Lung (tissue), 12 donors: ENCODE measurements around the gene RFX8. TPM values are rescaled to one million over a fixed set of nuclear protein-coding genes. Genes with fewer than 3 reads are reported as not detected.

Source experiments
- ATAC-seq: fragments of 200-7000 bp; cut with Tn5 transposase; one replicate; pipeline ENCODE4 v1.9.1; 2020; ENCODE audit warnings: moderate number of reproducible peaks; ENCODE audit not compliant: insufficient read depth, low FRiP score
- DNase-seq, 3 donors: peaks; one replicate each; pipeline ENCODE4 v3.0.0-alpha.2; 2013 to 2017
- H3K27ac ChIP-seq, 2 donors: one replicate each; pipeline ENCODE4 v1.5.1; 2013; ENCODE audit warnings: mild to moderate bottlenecking in 2 of 2, moderate library complexity in 2 of 2, control low read depth in 1 of 2, inconsistent platforms in 1 of 2, low read depth in 1 of 2, low read length in 1 of 2
- H3K27me3 ChIP-seq, 3 donors: one replicate each; pipeline ENCODE4 v1.5.1; 2013; ENCODE audit warnings: low read length in 2 of 3; ENCODE audit not compliant: control insufficient read depth in 3 of 3, insufficient read depth in 3 of 3
- H3K36me3 ChIP-seq, 4 donors: one replicate each; pipeline ENCODE4 v1.5.1; 2013; ENCODE audit warnings: low read length in 4 of 4, mild to moderate bottlenecking in 1 of 4, moderate library complexity in 1 of 4; ENCODE audit not compliant: control insufficient read depth in 4 of 4, insufficient read depth in 4 of 4
- H3K4me1 ChIP-seq, 5 donors: one replicate each; pipeline ENCODE4 v1.5.1; 2013; ENCODE audit warnings: low read length in 5 of 5, mild to moderate bottlenecking in 2 of 5, moderate library complexity in 1 of 5; ENCODE audit not compliant: control insufficient read depth in 5 of 5, insufficient read depth in 5 of 5
- H3K4me3 ChIP-seq: one replicate; pipeline ENCODE4 v1.5.1; 2013; ENCODE audit warnings: mild to moderate bottlenecking, control low read depth, moderate library complexity
- H3K9ac ChIP-seq, 2 donors: one replicate each; pipeline ENCODE4 v1.5.1; 2013; ENCODE audit warnings: low read length in 2 of 2, control low read depth in 1 of 2; ENCODE audit not compliant: insufficient read depth in 1 of 2
- H3K9me3 ChIP-seq, 4 donors: one replicate each; pipeline ENCODE4 v1.5.1; 2013; ENCODE audit warnings: low read length in 3 of 4, mild to moderate bottlenecking in 1 of 4, moderate library complexity in 1 of 4; ENCODE audit not compliant: control insufficient read depth in 4 of 4, insufficient read depth in 3 of 4
- WGBS, 2 donors: extraction: QIAGEN DNeasy Blood & Tissue Kit; methylation state at CpG; one replicate each; pipeline ENCODE4 v1.1.7; 2013; 5-methylcytosine and 5-hydroxymethylcytosine counted together
- polyA plus RNA-seq, 2 donors: library from polyadenylated mRNA; stranded (reverse); fragments of 200-250 nt; gene quantifications; one replicate each; pipeline ENCODE4 v1.2.1, GENCODE V29; 2013
- total RNA-seq, 2 donors: library from RNA; depleted of rRNA in 1 of 2; stranded (reverse); fragments of >200 nt in 1 of 2; gene quantifications; one replicate each; pipeline ENCODE4 v1.2.1, GENCODE V29; 2014 to 2021
- TF ChIP-seq, protein P1 (sequence below): IDR thresholded peaks from 2 replicates; pipeline ENCODE4 v1.5.1; 2012; ENCODE audit warnings: mild to moderate bottlenecking; ENCODE audit errors: control extremely low read depth, extremely low read depth
- donor health status: control.
- donor health status: control.
- donor health status: Bipolar disorder and iron deficiency.
- donor health status: healthy.
- donor health status: DM: yes; HTN: yes; CAD: no.

Gene RFX8
- total and polyA plus RNA-seq, 4 donors: 0.11 to 0.88 (median 0.36) TPM

DNA sequence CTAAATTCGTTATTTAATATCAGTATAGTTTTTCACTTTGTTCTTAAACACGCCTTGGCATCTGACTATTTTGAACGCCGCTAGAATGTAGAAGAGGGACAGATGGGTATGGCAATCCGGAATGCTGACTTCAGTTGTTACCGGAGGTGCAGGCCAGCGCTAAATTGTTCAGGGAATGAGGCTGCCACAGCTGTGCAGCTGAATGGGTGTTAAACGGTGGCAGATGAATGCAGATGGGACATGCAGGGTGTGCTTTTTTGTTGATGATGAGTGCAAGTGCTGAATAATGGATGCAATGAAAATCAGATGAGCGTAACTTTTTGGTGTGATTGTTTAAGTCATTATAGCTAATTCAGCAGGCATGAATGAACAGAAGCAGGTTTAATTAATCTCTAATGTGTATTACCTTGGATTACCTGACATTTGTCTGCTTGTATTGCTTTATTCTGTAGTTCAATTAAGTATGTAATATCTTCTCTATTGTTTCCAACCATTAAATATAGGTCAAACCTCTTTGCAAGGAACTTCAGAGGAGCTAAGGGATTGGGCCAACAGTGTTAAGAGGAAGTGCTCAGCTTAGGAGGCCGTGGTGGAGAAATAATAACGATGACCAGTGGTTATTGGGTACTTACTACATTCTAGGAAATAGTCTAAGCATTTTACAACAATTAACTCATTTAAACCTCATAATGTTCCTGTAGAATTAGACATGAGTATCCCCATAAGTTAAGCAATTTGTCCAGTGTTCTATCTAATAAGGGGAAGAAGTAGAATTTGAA, 75.7 kb downstream of the RFX8 start:
- no peak for ATAC-seq
- Histone ChIP-seq H3K4me1 (no peaks in the 10 kb centered on the region), H3K27me3 (peaks cover 0 to 17% (median 2%) of the 10 kb centered on the region in 3 donors), H3K4me3 (no peak overlapping the region), H3K9ac (no peak overlapping the region), H3K9me3 (peaks cover 0 to 2% (median 0%) of the 10 kb centered on the region in 4 donors), H3K27ac (no peak overlapping the region), H3K36me3 (no peaks in the 10 kb centered on the region)
- 79 to 85% methylated on average over 11 of the region's 11 CpGs for WGBS, 2 donors
- no peak for DNase-seq
- TF ChIP-seq, protein P1, sequence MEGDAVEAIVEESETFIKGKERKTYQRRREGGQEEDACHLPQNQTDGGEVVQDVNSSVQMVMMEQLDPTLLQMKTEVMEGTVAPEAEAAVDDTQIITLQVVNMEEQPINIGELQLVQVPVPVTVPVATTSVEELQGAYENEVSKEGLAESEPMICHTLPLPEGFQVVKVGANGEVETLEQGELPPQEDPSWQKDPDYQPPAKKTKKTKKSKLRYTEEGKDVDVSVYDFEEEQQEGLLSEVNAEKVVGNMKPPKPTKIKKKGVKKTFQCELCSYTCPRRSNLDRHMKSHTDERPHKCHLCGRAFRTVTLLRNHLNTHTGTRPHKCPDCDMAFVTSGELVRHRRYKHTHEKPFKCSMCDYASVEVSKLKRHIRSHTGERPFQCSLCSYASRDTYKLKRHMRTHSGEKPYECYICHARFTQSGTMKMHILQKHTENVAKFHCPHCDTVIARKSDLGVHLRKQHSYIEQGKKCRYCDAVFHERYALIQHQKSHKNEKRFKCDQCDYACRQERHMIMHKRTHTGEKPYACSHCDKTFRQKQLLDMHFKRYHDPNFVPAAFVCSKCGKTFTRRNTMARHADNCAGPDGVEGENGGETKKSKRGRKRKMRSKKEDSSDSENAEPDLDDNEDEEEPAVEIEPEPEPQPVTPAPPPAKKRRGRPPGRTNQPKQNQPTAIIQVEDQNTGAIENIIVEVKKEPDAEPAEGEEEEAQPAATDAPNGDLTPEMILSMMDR: no peak

DNA sequence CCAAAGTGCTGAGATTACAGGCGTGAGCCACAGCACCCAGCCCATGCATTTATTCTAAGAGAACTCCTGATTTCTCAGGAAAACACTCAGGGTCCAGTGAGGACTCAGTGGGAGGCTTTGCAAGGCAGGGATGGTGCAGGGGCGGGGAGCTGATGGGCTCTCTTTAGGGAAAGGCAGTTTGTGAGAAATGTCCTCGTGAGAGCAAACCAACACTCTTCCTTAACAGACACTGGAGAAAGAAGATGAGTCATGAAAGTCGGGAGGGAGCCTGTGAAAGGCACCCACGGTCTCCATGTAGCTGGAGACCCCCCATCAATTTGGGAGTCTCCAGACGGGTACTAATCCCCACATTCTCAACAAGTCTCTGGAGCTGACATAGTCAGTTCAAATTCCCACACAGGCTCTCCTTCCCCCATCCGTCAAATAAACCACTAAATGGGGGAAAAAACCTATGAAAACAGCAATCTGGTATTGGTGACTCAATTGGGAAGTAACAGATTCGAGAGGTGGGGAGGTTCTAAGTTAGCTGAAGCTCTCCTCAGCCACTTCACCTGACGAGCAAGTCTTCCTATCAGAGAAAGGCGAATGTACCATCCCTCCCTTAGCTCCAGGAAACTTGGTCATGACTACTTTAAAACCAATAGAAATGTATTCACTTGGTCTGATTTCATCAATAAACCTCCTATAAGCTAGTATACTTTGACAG, 76.6 kb downstream of the RFX8 start:
- TF ChIP-seq, protein P1: no peak
- Histone ChIP-seq H3K9me3 (peaks cover 0 to 2% (median 0%) of the 10 kb centered on the region in 4 donors), H3K36me3 (no peaks in the 10 kb centered on the region), H3K4me3 (no peak overlapping the region), H3K9ac (no peak overlapping the region), H3K27ac (no peak overlapping the region), H3K27me3 (peaks cover 0 to 19% (median 2%) of the 10 kb centered on the region in 3 donors), H3K4me1 (no peaks in the 10 kb centered on the region)
- ATAC-seq (no peak), DNase-seq (no peak)
- WGBS, 2 donors: 78 to 84% methylated on average over 10 of the region's 10 CpGs

DNA sequence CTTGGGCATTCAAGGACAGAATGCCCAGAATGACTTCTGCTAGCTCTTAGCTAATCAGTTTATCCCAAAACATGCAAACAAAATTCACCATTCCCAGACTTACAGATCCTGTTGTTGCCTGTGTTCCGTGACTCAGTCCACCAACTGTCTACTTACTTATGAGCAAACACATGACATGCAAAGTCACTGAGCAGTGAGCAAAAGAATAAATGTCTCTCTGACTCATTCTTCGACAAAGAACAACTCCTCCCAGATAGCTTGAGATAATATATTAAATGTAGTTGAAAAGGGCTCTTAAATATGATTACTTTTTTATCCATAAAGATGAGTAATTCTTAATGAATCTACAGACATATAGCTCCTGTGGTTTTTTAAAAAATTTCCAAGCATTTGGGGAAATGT, 78.6 kb downstream of the RFX8 start:
- H3K4me3 ChIP-seq: no peak overlapping the region
- DNase-seq: no peak
- H3K27ac ChIP-seq: no peak overlapping the region
- H3K36me3 ChIP-seq: no peaks in the 10 kb centered on the region
- TF ChIP-seq, protein P1: no peak
- 83 to 94% methylated on average over 2 of the region's 2 CpGs for WGBS, 2 donors
- no peak for ATAC-seq
- H3K4me1 ChIP-seq: no peaks in the 10 kb centered on the region
- H3K9ac ChIP-seq: no peak overlapping the region
- H3K9me3 ChIP-seq: no peaks in the 10 kb centered on the region
- peaks cover 0 to 19% (median 7%) of the 10 kb centered on the region in 3 donors for H3K27me3 ChIP-seq
